Smooth muscle cell (in vitro differentiated cells): Measurements from ENCODE around the gene RPP25L. TPM values are rescaled to one million over a fixed set of nuclear protein-coding genes. Genes with fewer than 3 reads are reported as not detected.
A peak's percentile ranks its signal among the peaks of the same experiment; 100 is the strongest.

Experiments used
- DNase-seq: peaks from one replicate; lab custom pipeline; 2025; ENCODE audit not compliant: unreplicated experiment; lab: John Stamatoyannopoulos, UW
- H2AFZ ChIP-seq: fragments of 200-600 bp; sonication (generic); 2 replicates; pipeline ENCODE4 v1.6.0; 2016; ENCODE audit warnings: antibody characterized with exemption, low read depth, mild to moderate bottlenecking
- H3F3A ChIP-seq: fragments of 200-600 bp; sonication (generic); 2 replicates; pipeline ENCODE4 v1.6.0; 2017; ENCODE audit warnings: antibody characterized with exemption, low read depth
- H3K27ac ChIP-seq: fragments of 200-600 bp; sonication (generic); 2 replicates; pipeline ENCODE4 v1.5.1; 2016; ENCODE audit warnings: low read depth, mild to moderate bottlenecking
- H3K27me3 ChIP-seq: fragments of 200-600 bp; sonication (generic); 2 replicates; pipeline ENCODE4 v1.6.1; 2016; ENCODE audit warnings: low read depth, mild to moderate bottlenecking
- H3K36me3 ChIP-seq: fragments of 200-600 bp; sonication (generic); 2 replicates; pipeline ENCODE4 v1.5.1; 2016; ENCODE audit warnings: low read depth
- H3K4me1 ChIP-seq: fragments of 200-600 bp; sonication (generic); 2 replicates; pipeline ENCODE4 v1.5.1; 2016; ENCODE audit warnings: low read depth
- H3K4me2 ChIP-seq: fragments of 200-600 bp; sonication (generic); 2 replicates; pipeline ENCODE4 v1.6.0; 2016; ENCODE audit warnings: mild to moderate bottlenecking
- H3K4me3 ChIP-seq: fragments of 200-600 bp; sonication (generic); 2 replicates; pipeline ENCODE4 v1.5.1; 2016; ENCODE audit warnings: mild to moderate bottlenecking
- H3K79me2 ChIP-seq: fragments of 200-600 bp; sonication (generic); 2 replicates; pipeline ENCODE4 v1.6.0; 2016; ENCODE audit warnings: low read depth, mild to moderate bottlenecking
- H3K9ac ChIP-seq: fragments of 200-600 bp; sonication (generic); 2 replicates; pipeline ENCODE4 v1.6.0; 2016; ENCODE audit warnings: low read depth
- H3K9me3 ChIP-seq: fragments of 200-600 bp; sonication (generic); replicated peaks from 2 replicates; pipeline ENCODE4 v1.5.1; 2016; ENCODE audit warnings: low read depth
- H4K20me1 ChIP-seq: fragments of 200-600 bp; sonication (generic); 2 replicates; pipeline ENCODE4 v1.6.0; 2016; ENCODE audit warnings: low read depth
- CTCF ChIP-seq: fragments of 200-600 bp; sonication (generic); IDR thresholded peaks from 2 replicates; pipeline ENCODE4 v1.5.1; 2017; ENCODE audit warnings: borderline replicate concordance, mild to moderate bottlenecking, antibody characterized with exemption; ENCODE audit not compliant: insufficient read depth, poor library complexity, severe bottlenecking
- WGBS: methylation state at CpG from one replicate; pipeline ENCODE4 v1.1.7; 2016; ENCODE audit warnings: low lambda C conversion rate; 5-methylcytosine and 5-hydroxymethylcytosine counted together
- polyA plus RNA-seq: library from polyadenylated mRNA; unstranded; fragments of >200 nt; fragmentation: Nextera tagmentation; extraction: Ambion mirVana; gene quantifications from 2 replicates; pipeline ENCODE4 v1.2.1, GENCODE V29; 2016
- total RNA-seq: library from RNA; depleted of rRNA; stranded (reverse); fragments of >200 nt; gene quantifications from 2 replicates; pipeline ENCODE4 v1.2.3, GENCODE V29; 2014

RPP25L gene
- total and polyA plus RNA-seq, 2 experiments from 2014 or later: 10.9 to 27.5 TPM

GRCh38 chr9:34635556-34635955, 23.7 kb upstream of the RPP25L start:
- no peak overlapping the region for H3K9ac ChIP-seq
- H3F3A ChIP-seq: no peaks in the 10 kb centered on the region
- H3K4me3 ChIP-seq: no peak overlapping the region
- no peaks in the 10 kb centered on the region for H3K36me3 ChIP-seq
- H3K4me1 ChIP-seq: peaks cover 29% of the 10 kb centered on the region
- WGBS: 96% methylated on average over 14 of the region's 14 CpGs
- no peak overlapping the region for H3K27ac ChIP-seq
- no peak for DNase-seq
- no peak for TF ChIP-seq CTCF
- H3K79me2 ChIP-seq: peaks cover 10% of the 10 kb centered on the region
- peaks cover 17% of the 10 kb centered on the region for H3K27me3 ChIP-seq
- no peaks in the 10 kb centered on the region for H3K9me3 ChIP-seq
- H4K20me1 ChIP-seq: no peaks in the 10 kb centered on the region
- H2AFZ ChIP-seq: no peak overlapping the region
- no peak overlapping the region for H3K4me2 ChIP-seq

GRCh38 chr9:34634551-34635248, 22.8 kb upstream of the RPP25L start:
- Histone ChIP-seq H3K79me2 (peaks cover 10% of the 10 kb centered on the region), H3K27ac (no peak overlapping the region), H3K4me1 (peaks cover 31% of the 10 kb centered on the region), H3K27me3 (peaks cover 26% of the 10 kb centered on the region), H3K9ac (no peak overlapping the region), H3K4me3 (no peak overlapping the region), H3K36me3 (no peaks in the 10 kb centered on the region), H3K4me2 (no peak overlapping the region), H3K9me3 (no peaks in the 10 kb centered on the region), H3F3A (no peaks in the 10 kb centered on the region), H2AFZ (no peak overlapping the region), H4K20me1 (no peaks in the 10 kb centered on the region)
- no peak for DNase-seq
- TF ChIP-seq CTCF: no peak
- WGBS: 93% methylated on average over 3 of the region's 3 CpGs

GRCh38 chr9:34633851-34634550, 22.1 kb upstream of the RPP25L start:
- DNase-seq: no peak

More at GRCh38 chr9:34633851-34634550, 22.1 kb upstream of the RPP25L start:
- H2AFZ ChIP-seq: no peak overlapping the region
- peaks cover 10% of the 10 kb centered on the region for H3K79me2 ChIP-seq
- 34% methylated on average over 3 of the region's 3 CpGs for WGBS
- H3K4me1 ChIP-seq: peaks cover 37% of the 10 kb centered on the region
- H4K20me1 ChIP-seq: no peaks in the 10 kb centered on the region
- H3K4me3 ChIP-seq: no peak overlapping the region
- H3K9ac ChIP-seq: no peak overlapping the region
- no peaks in the 10 kb centered on the region for H3F3A ChIP-seq
- H3K9me3 ChIP-seq: no peaks in the 10 kb centered on the region
- H3K4me2 ChIP-seq: no peak overlapping the region
- H3K36me3 ChIP-seq: no peaks in the 10 kb centered on the region
- no peak overlapping the region for H3K27ac ChIP-seq
- peak; percentile 83 for TF ChIP-seq CTCF
- peaks cover 33% of the 10 kb centered on the region for H3K27me3 ChIP-seq
